ENCODE results near the gene TM4SF20. TPM values are rescaled to one million over a fixed set of nuclear protein-coding genes. Genes with fewer than 3 reads are reported as not detected.
"Not testable (repeated sequence)": the region's sequence is repeated elsewhere in the genome, so short reads cannot be mapped to it uniquely, and the experiment has no call there.

Gene TM4SF20
- total RNA-seq, 1 donor from 2014 or later, result not detected

DNA sequence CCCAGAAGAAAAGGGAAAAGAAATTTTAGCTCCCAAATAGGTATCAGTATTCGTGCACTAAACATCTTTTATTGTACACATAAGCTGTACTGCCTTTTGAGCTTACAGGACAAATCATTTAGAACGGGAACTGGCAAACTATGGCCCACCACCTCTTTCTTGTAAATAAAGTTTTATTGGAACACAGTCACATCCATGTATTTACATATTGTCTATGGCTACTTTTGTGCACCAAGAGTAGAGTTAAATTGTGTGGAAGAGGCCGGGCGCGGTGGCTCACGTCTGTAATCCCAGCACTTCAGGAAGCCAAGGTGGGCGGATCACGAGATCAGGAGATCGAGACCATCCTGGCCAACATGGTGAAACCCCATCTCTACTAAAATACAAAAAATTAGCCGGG, 5.7 kb downstream of the TM4SF20 start:
- H3K27me3 Mint-ChIP-seq (ENCODE audit: insufficient read depth), result no peaks in the 10 kb centered on the region
- DNase-seq (ENCODE audit: low spot score), result no peak
- intact Hi-C loops (cut with micrococcal nuclease), result loop anchor here (5.0 kb wide), 1 partner anchor 46 kb away; the partner anchor contains the start of gene MFF
- H3K27ac Mint-ChIP-seq, result no peak overlapping the region
- no peak overlapping the region for H3K4me3 Mint-ChIP-seq
- no peaks in the 10 kb centered on the region for H3K36me3 Mint-ChIP-seq (ENCODE audit: low read depth)
- no peaks in the 10 kb centered on the region for H3K9me3 Mint-ChIP-seq
- peaks cover 12% of the 10 kb centered on the region for H3K4me1 Mint-ChIP-seq (ENCODE audit: low read depth)

DNA sequence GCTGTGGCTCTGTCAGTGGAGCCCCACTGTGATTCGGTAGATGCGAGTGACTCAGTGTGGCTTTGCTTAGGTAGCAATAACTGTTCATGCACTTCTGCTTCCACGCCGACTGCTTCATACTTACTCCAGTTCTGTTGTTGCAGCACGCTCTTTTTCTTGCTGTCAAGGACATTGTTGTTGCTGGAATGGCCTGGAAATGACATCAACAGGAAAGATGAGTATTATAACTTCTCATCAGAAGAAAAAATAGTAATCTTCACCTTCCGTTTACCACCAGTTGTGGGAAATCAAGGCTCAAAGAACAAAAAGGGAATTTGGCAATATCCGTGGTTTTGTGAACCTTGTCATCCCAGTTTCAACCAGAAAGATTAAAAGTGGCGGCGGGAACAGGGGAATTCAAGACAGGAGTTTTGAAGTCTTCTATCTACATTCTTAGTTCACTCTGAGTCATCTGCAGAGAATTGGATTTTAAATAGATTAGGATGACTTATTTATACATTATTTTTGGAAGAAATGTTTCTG, 8.3 kb downstream of the TM4SF20 start:
- Mint-ChIP-seq H3K4me3 (no peak overlapping the region), H3K4me1 (ENCODE audit: low read depth) (peaks cover 12% of the 10 kb centered on the region), H3K36me3 (ENCODE audit: low read depth) (no peaks in the 10 kb centered on the region), H3K27ac (no peak overlapping the region), H3K27me3 (ENCODE audit: insufficient read depth) (peaks cover 2% of the 10 kb centered on the region), H3K9me3 (no peaks in the 10 kb centered on the region)
- intact Hi-C loops (cut with micrococcal nuclease), result loop anchor here (5.0 kb wide), 1 partner anchor 44 kb away; the partner anchor contains the start of gene MFF
- DNase-seq (ENCODE audit: low spot score), result no peak

DNA sequence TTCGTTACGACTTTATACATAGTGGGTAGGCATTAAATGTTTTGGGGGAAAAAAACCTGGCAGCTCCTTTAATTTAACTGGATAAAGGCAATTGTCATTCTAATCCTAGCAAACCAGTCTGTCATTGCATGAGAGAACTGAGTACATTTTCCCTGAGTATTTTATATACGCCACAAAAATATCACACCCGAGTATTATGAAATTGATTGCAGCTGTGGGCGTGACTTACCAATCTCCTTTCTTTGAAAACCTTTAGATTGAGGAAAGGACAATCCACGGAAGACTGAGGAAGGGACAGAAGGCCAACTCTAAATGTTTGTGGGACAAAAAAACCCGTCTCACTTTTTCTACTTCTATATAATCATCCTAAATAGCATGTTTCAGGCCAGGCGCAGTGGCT, 9.0 kb downstream of the TM4SF20 start:
- Mint-ChIP-seq H3K4me1 (ENCODE audit: low read depth) (peaks cover 12% of the 10 kb centered on the region), H3K36me3 (ENCODE audit: low read depth) (no peaks in the 10 kb centered on the region), H3K27me3 (ENCODE audit: insufficient read depth) (peaks cover 2% of the 10 kb centered on the region), H3K27ac (no peak overlapping the region), H3K9me3 (no peaks in the 10 kb centered on the region), H3K4me3 (no peak overlapping the region)
- intact Hi-C loops (cut with micrococcal nuclease), result loop anchor here (5.0 kb wide), 1 partner anchor 43 kb away; the partner anchor contains the start of gene MFF
- DNase-seq (ENCODE audit: low spot score), result no peak

DNA sequence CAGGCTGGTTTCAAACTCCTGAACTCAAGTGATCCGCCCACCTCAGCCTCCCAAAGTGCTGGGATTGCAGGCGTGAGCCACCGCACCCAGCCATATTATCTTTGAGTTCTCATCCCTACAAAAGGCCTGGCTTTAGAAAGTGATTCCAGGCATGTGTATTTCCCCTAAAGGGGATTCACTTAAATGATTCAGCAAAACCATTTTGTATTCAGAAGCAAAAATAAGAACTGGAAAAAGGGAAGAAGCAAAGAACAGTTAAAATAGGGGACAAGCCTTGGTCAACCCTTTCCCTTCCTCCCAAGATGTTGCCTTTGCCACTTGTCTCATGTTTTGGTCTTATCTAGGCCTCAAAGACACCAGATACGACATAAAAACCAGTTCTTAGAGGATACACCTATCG, 10.5 kb downstream of the TM4SF20 start:
- no peak overlapping the region for H3K4me3 Mint-ChIP-seq
- intact Hi-C loops (cut with micrococcal nuclease), result no loop called here
- no peak for DNase-seq (ENCODE audit: low spot score)
- no peaks in the 10 kb centered on the region for H3K9me3 Mint-ChIP-seq
- peaks cover 9% of the 10 kb centered on the region for H3K4me1 Mint-ChIP-seq (ENCODE audit: low read depth)
- H3K36me3 Mint-ChIP-seq (ENCODE audit: low read depth), result no peaks in the 10 kb centered on the region
- H3K27ac Mint-ChIP-seq, result no peak overlapping the region
- peaks cover 2% of the 10 kb centered on the region for H3K27me3 Mint-ChIP-seq (ENCODE audit: insufficient read depth)

DNA sequence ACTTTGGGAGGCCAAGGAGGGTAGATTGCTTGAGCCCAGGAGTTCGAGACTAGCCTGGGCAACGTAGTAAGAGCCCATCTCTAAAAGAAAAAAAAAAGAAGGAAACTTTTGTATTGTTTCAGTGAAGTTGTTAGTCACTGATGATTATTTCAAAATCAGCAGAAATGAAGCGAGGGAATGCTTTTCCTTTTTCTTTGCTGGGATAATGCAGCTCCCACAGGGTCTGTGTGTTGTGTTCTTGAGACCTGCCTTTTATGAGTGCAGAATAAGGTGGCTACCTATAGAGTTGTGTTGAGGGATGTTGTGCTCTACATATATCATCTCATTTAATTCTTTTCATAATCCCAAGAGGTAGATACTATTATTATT, 11.7 kb downstream of the TM4SF20 start:
- Mint-ChIP-seq H3K4me1 (ENCODE audit: low read depth) (peaks cover 10% of the 10 kb centered on the region), H3K4me3 (no peak overlapping the region), H3K27ac (no peak overlapping the region), H3K36me3 (ENCODE audit: low read depth) (no peaks in the 10 kb centered on the region), H3K27me3 (ENCODE audit: insufficient read depth) (peaks cover 2% of the 10 kb centered on the region), H3K9me3 (no peaks in the 10 kb centered on the region)
- intact Hi-C loops (cut with micrococcal nuclease), result no loop called here
- no peak for DNase-seq (ENCODE audit: low spot score)

DNA sequence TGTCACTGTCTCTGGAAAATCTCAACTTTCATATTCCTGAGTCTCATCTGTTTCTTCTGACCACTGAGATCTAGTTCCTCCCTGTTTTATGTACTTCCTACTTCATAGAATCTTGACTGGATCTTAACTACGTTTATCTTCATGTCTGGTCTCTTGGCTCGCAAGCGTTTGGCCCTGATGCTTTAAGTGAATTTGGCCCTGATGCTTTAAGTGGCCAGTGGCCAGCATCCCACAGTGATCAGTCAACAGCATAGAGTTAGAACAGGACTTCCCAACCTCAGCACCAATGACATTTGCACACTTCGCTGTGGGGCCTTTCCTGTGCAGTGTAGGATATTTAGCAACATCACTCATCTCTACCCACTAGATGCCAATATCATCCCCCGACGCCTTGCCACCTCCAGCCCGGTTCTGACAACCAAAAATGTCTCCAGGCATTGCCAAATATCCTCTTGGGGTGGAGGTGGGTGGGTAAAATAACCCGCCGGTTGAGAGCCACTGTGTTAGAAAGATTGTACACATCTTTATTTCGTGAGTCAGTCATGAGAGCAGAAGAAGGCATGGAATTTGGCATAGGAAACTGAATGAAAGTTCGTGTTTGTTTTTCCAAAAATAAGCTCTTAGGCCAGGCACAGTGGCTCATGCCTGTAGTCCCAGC, 12.2 kb downstream of the TM4SF20 start:
- Mint-ChIP-seq H3K4me3 (no peak overlapping the region), H3K27me3 (ENCODE audit: insufficient read depth) (peaks cover 2% of the 10 kb centered on the region), H3K27ac (no peak overlapping the region), H3K4me1 (ENCODE audit: low read depth) (peaks cover 10% of the 10 kb centered on the region), H3K36me3 (ENCODE audit: low read depth) (no peaks in the 10 kb centered on the region), H3K9me3 (no peaks in the 10 kb centered on the region)
- no peak for DNase-seq (ENCODE audit: low spot score)
- intact Hi-C loops (cut with micrococcal nuclease), result no loop called here

DNA sequence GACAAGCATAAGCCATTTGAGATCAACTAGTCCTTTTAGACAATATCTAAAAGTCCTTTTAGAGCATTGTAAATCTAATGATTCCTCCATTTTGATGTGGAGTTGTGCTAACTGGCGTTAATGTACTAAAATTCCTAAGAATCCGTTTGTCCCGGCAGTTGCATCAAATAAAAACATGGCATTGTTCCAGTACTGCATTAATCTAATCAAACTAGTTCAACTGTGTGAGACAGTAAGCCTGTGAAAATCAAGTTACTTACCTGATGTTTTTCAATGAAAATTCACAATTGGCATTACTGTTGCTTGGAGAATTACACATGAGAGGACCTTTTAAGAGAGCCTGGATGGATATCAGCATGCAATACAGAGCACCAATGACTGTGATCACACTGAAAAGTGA, 13.3 kb downstream of the TM4SF20 start:
- peaks cover 6% of the 10 kb centered on the region for H3K4me1 Mint-ChIP-seq (ENCODE audit: low read depth)
- intact Hi-C loops (cut with micrococcal nuclease), result no loop called here
- no peak for DNase-seq (ENCODE audit: low spot score)
- no peak overlapping the region for H3K4me3 Mint-ChIP-seq
- H3K36me3 Mint-ChIP-seq (ENCODE audit: low read depth), result peaks cover 4% of the 10 kb centered on the region
- no peak overlapping the region for H3K27ac Mint-ChIP-seq
- H3K9me3 Mint-ChIP-seq, result no peaks in the 10 kb centered on the region
- peaks cover 2% of the 10 kb centered on the region for H3K27me3 Mint-ChIP-seq (ENCODE audit: insufficient read depth)

DNA sequence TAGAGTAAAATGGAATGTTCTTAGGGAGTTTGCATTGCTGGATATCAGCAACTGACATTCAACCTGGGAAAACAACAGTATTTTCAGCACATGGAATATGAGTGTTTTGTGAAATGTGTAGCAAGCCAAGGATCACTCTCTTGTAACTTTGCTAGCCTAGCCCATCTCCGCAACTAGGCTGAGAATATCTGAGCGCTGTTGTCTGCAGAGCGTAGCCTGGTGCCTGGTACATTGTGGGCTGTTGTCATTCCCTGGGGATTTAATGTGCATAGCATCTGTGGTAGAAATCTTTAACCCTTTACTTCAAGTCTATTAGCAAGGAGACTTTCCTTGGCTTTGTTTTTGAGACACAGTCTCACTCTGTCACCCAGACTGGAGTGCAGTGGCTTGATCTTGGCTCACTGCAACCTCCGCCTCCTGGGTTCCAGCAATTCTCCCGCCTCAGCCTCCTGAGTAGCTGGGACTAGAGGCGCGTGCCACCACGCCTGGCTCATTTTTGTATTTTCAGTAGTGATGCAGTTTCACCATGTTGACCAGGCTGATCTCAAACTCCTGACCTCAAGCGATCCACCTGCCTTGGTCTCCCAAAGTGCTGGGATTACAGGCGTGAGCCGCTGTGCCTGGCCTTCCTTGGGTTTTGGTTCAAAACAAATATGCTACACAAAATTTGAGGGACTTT, 14.4 kb downstream of the TM4SF20 start:
- H3K27me3 Mint-ChIP-seq (ENCODE audit: insufficient read depth); intact Hi-C loops (cut with micrococcal nuclease); DNase-seq (ENCODE audit: low spot score); H3K27ac Mint-ChIP-seq; H3K36me3 Mint-ChIP-seq (ENCODE audit: low read depth); H3K4me3 Mint-ChIP-seq; H3K9me3 Mint-ChIP-seq; H3K4me1 Mint-ChIP-seq (ENCODE audit: low read depth): not testable (repeated sequence)

DNA sequence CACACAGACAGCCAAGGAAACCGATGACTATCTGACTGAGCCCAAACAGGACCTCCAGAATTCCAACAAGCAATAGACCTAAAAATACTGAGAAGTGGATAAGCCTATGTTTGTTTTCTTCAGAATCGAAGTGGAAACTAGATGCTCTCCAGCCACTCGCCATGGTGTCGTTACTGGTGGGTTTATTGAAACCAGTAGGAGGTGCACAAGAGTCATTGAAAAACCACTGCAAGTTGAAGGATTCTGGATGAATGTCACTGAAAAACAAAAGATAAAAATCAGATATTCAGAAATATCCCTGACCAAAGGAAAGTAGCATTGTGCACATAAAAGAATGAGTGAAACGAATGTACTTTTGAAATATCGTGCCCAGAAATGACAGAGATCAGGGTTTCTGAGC, 15.3 kb downstream of the TM4SF20 start:
- Mint-ChIP-seq H3K27me3 (ENCODE audit: insufficient read depth) (peaks cover 2% of the 10 kb centered on the region), H3K4me3 (no peak overlapping the region), H3K4me1 (ENCODE audit: low read depth) (peaks cover 5% of the 10 kb centered on the region), H3K9me3 (no peaks in the 10 kb centered on the region), H3K27ac (no peak overlapping the region), H3K36me3 (ENCODE audit: low read depth) (peaks cover 19% of the 10 kb centered on the region)
- intact Hi-C loops (cut with micrococcal nuclease), result no loop called here
- DNase-seq (ENCODE audit: low spot score), result no peak

DNA sequence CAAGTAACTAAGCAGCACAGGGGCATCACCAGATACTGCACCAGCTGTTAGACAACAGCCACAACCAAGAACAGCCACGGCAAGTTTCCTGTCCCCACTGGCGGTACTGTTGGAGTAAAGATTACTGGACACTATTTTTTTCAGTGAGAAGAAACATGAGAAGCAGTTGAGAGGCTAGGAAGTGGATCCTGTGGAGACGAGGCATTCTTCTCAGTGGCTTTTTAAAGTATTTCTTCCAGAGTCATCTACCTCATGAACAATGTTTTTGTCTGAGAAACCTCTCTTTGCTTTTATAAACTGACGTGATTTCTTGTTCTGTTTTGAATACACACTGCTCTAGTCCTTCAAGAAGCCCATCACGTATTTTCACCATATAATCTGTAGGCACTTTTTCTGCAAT, 18.8 kb downstream of the TM4SF20 start:
- DNase-seq (ENCODE audit: low spot score), result no peak
- no peaks in the 10 kb centered on the region for H3K27me3 Mint-ChIP-seq (ENCODE audit: insufficient read depth)
- peaks cover 5% of the 10 kb centered on the region for H3K4me1 Mint-ChIP-seq (ENCODE audit: low read depth)
- H3K27ac Mint-ChIP-seq, result no peak overlapping the region
- no peak overlapping the region for H3K4me3 Mint-ChIP-seq
- peaks cover 33% of the 10 kb centered on the region for H3K36me3 Mint-ChIP-seq (ENCODE audit: low read depth)
- intact Hi-C loops (cut with micrococcal nuclease), result no loop called here
- no peaks in the 10 kb centered on the region for H3K9me3 Mint-ChIP-seq

DNA sequence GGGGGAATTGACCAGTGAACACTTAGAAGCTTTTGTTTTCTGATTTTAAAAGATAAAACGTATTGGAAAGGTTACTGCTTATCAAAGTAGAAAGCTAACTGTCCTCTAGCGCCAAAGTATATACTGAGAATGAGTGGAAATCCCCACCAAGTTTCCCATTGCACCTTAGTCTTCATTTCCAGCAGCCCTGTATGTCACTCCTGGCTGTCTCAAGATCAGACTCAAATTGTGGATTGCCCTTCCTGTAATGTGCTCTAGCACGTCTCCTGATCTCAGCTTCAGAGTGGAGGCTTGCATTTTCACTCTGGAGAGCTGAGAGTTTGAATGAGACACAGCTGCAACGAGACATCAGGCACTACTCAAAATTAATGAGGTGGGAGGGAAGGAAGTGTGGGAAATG, 27.5 kb downstream of the TM4SF20 start:
- Mint-ChIP-seq H3K4me3 (no peak overlapping the region), H3K4me1 (ENCODE audit: low read depth) (peaks cover 13% of the 10 kb centered on the region), H3K36me3 (ENCODE audit: low read depth) (peaks cover 19% of the 10 kb centered on the region), H3K27ac (peak overlapping the region; percentile 16), H3K9me3 (no peaks in the 10 kb centered on the region), H3K27me3 (ENCODE audit: insufficient read depth) (no peaks in the 10 kb centered on the region)
- intact Hi-C loops (cut with micrococcal nuclease), result loop anchor here (1.0 kb wide), 1 partner anchor 60 kb away; no protein-coding TSS in a partner anchor
- no peak for DNase-seq (ENCODE audit: low spot score)

DNA sequence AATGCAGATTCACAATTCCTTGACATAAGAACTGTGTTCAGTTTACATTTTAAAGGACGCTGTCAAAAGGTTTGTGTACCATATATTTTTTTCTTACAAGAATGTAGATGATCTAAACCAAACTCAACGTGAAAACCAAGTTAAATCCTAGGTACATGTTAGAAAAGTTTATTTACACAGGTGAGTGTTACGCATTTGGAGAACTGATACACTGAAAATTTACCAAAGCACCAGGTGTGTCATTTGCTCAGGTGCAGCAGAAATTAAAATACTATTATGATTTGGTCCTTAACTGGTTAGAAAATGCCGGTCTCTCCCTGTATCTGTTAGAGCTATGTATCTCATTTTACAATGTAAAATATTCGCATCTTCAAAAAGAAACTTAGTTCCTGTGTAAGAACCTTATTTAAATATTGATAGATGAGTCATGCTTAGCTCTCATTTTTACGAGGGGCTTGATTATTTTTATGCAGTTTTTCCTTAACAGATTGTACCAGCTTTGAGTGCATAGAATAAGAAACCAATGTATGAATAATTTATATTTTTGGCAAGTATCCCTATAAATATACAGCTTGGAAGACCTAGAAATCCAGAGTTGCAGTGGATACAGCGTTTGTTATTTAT, 29.0 kb downstream of the TM4SF20 start:
- H3K36me3 Mint-ChIP-seq (ENCODE audit: low read depth), result peaks cover 25% of the 10 kb centered on the region
- DNase-seq (ENCODE audit: low spot score), result no peak
- no peaks in the 10 kb centered on the region for H3K9me3 Mint-ChIP-seq
- H3K4me3 Mint-ChIP-seq, result no peak overlapping the region
- intact Hi-C loops (cut with micrococcal nuclease), result no loop called here
- peaks cover 13% of the 10 kb centered on the region for H3K4me1 Mint-ChIP-seq (ENCODE audit: low read depth)
- H3K27ac Mint-ChIP-seq, result no peak overlapping the region
- H3K27me3 Mint-ChIP-seq (ENCODE audit: insufficient read depth), result no peaks in the 10 kb centered on the region

DNA sequence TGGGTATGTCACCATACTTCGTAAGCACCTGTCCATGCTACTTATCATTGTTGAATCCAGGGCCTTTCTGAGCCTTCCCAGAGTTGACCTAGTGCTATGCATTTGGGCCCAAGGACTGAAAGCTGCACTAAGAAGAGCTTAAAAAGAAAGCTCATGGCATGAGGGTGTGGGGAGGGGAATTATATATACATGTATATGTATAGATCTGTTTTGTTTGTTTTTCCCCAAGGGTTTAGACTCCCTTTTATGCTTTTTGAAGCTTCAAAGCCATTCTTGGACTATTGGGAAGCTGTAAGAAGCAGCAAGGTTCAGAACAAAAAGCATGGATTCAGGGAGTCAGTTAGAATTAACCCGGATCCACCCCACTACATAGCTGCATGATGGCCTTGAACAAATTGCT, 30.8 kb downstream of the TM4SF20 start:
- no peak overlapping the region for H3K27ac Mint-ChIP-seq
- no peaks in the 10 kb centered on the region for H3K27me3 Mint-ChIP-seq (ENCODE audit: insufficient read depth)
- intact Hi-C loops (cut with micrococcal nuclease), result no loop called here
- no peaks in the 10 kb centered on the region for H3K9me3 Mint-ChIP-seq
- no peak for DNase-seq (ENCODE audit: low spot score)
- no peak overlapping the region for H3K4me3 Mint-ChIP-seq
- peaks cover 13% of the 10 kb centered on the region for H3K4me1 Mint-ChIP-seq (ENCODE audit: low read depth)
- H3K36me3 Mint-ChIP-seq (ENCODE audit: low read depth), result peaks cover 25% of the 10 kb centered on the region

Data from activated T-helper 1 cell treated with anti-CD3 and anti-CD28 coated beads, Interleukin-12 subunit alpha, Interleukin-12 subunit beta, Interleukin-2, Interleukin-4 antibody, amounts not matched to agents 30 ng/mL and 10 ng/mL and 1 ng/mL, durations not matched to agents 14 hours and 24 hours and 36 hours (primary cell).